NB4 (cell line): Measurements from ENCODE around the gene CPZ.

Experiments used
- MYC ChIP-seq: IDR thresholded peaks from 2 replicates; pipeline ENCODE4 v1.6.1; 2011; ENCODE audit warnings: low read depth, low read length
- POLR2A ChIP-seq: IDR thresholded peaks from 2 replicates; pipeline ENCODE4 v1.6.1; 2011; ENCODE audit warnings: mild to moderate bottlenecking; ENCODE audit not compliant: insufficient read length; ENCODE audit errors: extremely low read depth
- TF ChIP-seq, protein P1 (sequence below): IDR thresholded peaks from one replicate; pipeline ENCODE4 v1.5.1; 2012; ENCODE audit warnings: low read depth, low read length
- TF ChIP-seq, protein P2 (sequence below): IDR thresholded peaks from 2 replicates; pipeline ENCODE4 v1.6.1; 2011; ENCODE audit warnings: low read depth, low read length

DNA sequence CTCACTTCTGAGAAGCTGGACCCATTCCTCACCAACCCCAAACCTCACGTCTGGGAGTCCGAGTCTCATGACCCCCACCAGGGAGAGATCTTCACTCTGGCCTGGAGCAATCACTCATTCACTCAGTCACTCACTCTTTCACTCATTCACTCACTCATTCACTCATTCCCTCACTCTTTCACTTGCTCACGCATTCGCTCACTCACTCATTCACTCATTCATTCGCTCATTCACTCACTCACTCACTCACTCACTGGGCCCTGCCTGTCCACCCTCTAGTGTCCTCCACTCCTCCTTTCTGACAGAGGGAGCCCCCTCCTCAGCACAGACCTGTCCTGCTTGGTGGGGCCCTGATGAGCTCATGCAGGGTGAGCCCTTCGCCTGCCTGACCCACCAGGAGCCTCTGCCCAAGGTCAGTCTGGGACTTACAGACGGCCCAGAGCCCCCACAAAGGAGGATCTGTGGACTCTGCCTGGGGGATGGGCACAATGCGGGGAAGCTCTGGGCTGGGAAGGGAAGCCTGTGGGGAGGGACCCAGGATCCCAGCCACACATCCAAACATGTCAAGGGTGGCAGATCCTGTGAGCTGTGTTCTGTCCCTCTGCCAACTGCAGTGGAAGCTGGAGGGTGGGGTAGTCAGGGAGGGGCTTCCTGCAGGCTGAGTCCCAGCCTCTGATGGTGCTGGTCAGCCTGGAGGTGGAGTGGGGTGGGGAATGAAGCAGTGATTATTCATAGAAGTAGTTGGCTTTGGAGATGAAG is 18.5 kb downstream of the CPZ start:
- TF ChIP-seq POLR2A (no peak), MYC (no peak)
- TF ChIP-seq, protein P1, sequence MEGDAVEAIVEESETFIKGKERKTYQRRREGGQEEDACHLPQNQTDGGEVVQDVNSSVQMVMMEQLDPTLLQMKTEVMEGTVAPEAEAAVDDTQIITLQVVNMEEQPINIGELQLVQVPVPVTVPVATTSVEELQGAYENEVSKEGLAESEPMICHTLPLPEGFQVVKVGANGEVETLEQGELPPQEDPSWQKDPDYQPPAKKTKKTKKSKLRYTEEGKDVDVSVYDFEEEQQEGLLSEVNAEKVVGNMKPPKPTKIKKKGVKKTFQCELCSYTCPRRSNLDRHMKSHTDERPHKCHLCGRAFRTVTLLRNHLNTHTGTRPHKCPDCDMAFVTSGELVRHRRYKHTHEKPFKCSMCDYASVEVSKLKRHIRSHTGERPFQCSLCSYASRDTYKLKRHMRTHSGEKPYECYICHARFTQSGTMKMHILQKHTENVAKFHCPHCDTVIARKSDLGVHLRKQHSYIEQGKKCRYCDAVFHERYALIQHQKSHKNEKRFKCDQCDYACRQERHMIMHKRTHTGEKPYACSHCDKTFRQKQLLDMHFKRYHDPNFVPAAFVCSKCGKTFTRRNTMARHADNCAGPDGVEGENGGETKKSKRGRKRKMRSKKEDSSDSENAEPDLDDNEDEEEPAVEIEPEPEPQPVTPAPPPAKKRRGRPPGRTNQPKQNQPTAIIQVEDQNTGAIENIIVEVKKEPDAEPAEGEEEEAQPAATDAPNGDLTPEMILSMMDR = no peak
- TF ChIP-seq, protein P2, sequence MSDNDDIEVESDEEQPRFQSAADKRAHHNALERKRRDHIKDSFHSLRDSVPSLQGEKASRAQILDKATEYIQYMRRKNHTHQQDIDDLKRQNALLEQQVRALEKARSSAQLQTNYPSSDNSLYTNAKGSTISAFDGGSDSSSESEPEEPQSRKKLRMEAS = no peak
